Activated T-helper 1 cell treated with anti-CD3 and anti-CD28 coated beads, Interleukin-12 subunit alpha, Interleukin-12 subunit beta, Interleukin-2, Interleukin-4 antibody, amounts not matched to agents 30 ng/mL and 10 ng/mL and 1 ng/mL, durations not matched to agents 14 hours and 24 hours and 36 hours (primary cell): ENCODE measurements around the gene SLX4. TPM values are rescaled to one million over a fixed set of nuclear protein-coding genes. Genes with fewer than 3 reads are reported as not detected.

Experiments
- DNase-seq: peaks from one replicate; pipeline ENCODE4 v3.0.0; 2021; ENCODE audit warnings: low spot score
- H3K27ac Mint-ChIP-seq: one replicate; pipeline ENCODE4 v1.8.0; 2021; ENCODE audit warnings: mild to moderate bottlenecking, mixed read lengths
- H3K27me3 Mint-ChIP-seq: one replicate; pipeline ENCODE4 v1.8.0; 2022; ENCODE audit warnings: mild to moderate bottlenecking, moderate library complexity, mixed read lengths; ENCODE audit not compliant: insufficient read depth
- H3K36me3 Mint-ChIP-seq: one replicate; pipeline ENCODE4 v1.8.0; 2021; ENCODE audit warnings: low read depth, mixed read lengths
- H3K4me1 Mint-ChIP-seq: one replicate; pipeline ENCODE4 v1.8.0; 2021; ENCODE audit warnings: low read depth, mixed read lengths
- H3K4me3 Mint-ChIP-seq: one replicate; pipeline ENCODE4 v1.8.0; 2021; ENCODE audit warnings: mild to moderate bottlenecking, moderate library complexity, mixed read lengths
- H3K9me3 Mint-ChIP-seq: one replicate; pipeline ENCODE4 v1.8.0; 2021; ENCODE audit warnings: mixed read lengths
- intact Hi-C: fragments of 100-400 bp; cut with micrococcal nuclease; formaldehyde crosslinking; loops from one replicate; pipeline ENCODE4 v1.15.1; 2024
- total RNA-seq: library from RNA; stranded (reverse); gene quantifications from 2 replicates; pipeline ENCODE4 v1.2.3, GENCODE V29; 2022

The SLX4 gene
- total RNA-seq, 1 donor from 2014 or later: 10.3 TPM

- Mint-ChIP-seq H3K4me3 (no peak overlapping the region), H3K27ac (no peak overlapping the region), H3K9me3 (no peaks in the 10 kb centered on the region), H3K27me3 (no peaks in the 10 kb centered on the region), H3K4me1 (peaks cover 4% of the 10 kb centered on the region), H3K36me3 (peaks cover 23% of the 10 kb centered on the region)
- no peak for DNase-seq
- intact Hi-C loops: no loop called here
Measured at GRCh38 chr16:3590736-3591435, 20.5 kb downstream of the SLX4 start.

- Mint-ChIP-seq H3K4me3 (no peak overlapping the region), H3K9me3 (no peaks in the 10 kb centered on the region), H3K27ac (no peak overlapping the region), H3K4me1 (peaks cover 7% of the 10 kb centered on the region), H3K36me3 (peaks cover 20% of the 10 kb centered on the region), H3K27me3 (no peaks in the 10 kb centered on the region)
- intact Hi-C loops: no loop called here
- DNase-seq: no peak
Measured at GRCh38 chr16:3589991-3590701, 21.3 kb downstream of the SLX4 start.

GRCh38 chr16:3589441-3589921 is 21.9 kb downstream of the SLX4 start:
- no peak for DNase-seq
- H3K4me1 Mint-ChIP-seq: peaks cover 7% of the 10 kb centered on the region
- no peak overlapping the region for H3K4me3 Mint-ChIP-seq
- H3K27me3 Mint-ChIP-seq: no peaks in the 10 kb centered on the region
- H3K9me3 Mint-ChIP-seq: no peaks in the 10 kb centered on the region
- intact Hi-C loops: no loop called here
- peaks cover 20% of the 10 kb centered on the region for H3K36me3 Mint-ChIP-seq
- H3K27ac Mint-ChIP-seq: no peak overlapping the region

- Mint-ChIP-seq H3K36me3 (peaks cover 20% of the 10 kb centered on the region), H3K9me3 (no peaks in the 10 kb centered on the region), H3K27ac (no peak overlapping the region), H3K4me1 (peaks cover 7% of the 10 kb centered on the region), H3K4me3 (no peak overlapping the region), H3K27me3 (no peaks in the 10 kb centered on the region)
- no peak for DNase-seq
- intact Hi-C loops: no loop called here
Measured at GRCh38 chr16:3589001-3589400, 22.4 kb downstream of the SLX4 start.

- no peak overlapping the region for H3K4me3 Mint-ChIP-seq
- no peak for DNase-seq
- H3K27me3 Mint-ChIP-seq: no peaks in the 10 kb centered on the region
- intact Hi-C loops: no loop called here
- no peaks in the 10 kb centered on the region for H3K9me3 Mint-ChIP-seq
- H3K4me1 Mint-ChIP-seq: peaks cover 7% of the 10 kb centered on the region
- H3K27ac Mint-ChIP-seq: no peak overlapping the region
- H3K36me3 Mint-ChIP-seq: peaks cover 21% of the 10 kb centered on the region
Measured at GRCh38 chr16:3587547-3588110, 23.8 kb downstream of the SLX4 start.

GRCh38 chr16:3584412-3584811 is 27.0 kb downstream of the SLX4 start:
- H3K27me3 Mint-ChIP-seq: no peaks in the 10 kb centered on the region
- intact Hi-C loops: no loop called here
- H3K9me3 Mint-ChIP-seq: no peaks in the 10 kb centered on the region
- no peak overlapping the region for H3K4me3 Mint-ChIP-seq
- H3K36me3 Mint-ChIP-seq: peaks cover 12% of the 10 kb centered on the region
- no peak for DNase-seq
- H3K4me1 Mint-ChIP-seq: peaks cover 23% of the 10 kb centered on the region
- no peak overlapping the region for H3K27ac Mint-ChIP-seq

GRCh38 chr16:3583303-3584038 is 27.9 kb downstream of the SLX4 start:
- no peak for DNase-seq
- peaks cover 32% of the 10 kb centered on the region for H3K4me1 Mint-ChIP-seq
- H3K27ac Mint-ChIP-seq: no peak overlapping the region
- H3K36me3 Mint-ChIP-seq: peaks cover 11% of the 10 kb centered on the region
- no peaks in the 10 kb centered on the region for H3K9me3 Mint-ChIP-seq
- H3K4me3 Mint-ChIP-seq: no peak overlapping the region
- no peaks in the 10 kb centered on the region for H3K27me3 Mint-ChIP-seq
- intact Hi-C loops: no loop called here

GRCh38 chr16:3582276-3583165 is 28.9 kb downstream of the SLX4 start:
- Mint-ChIP-seq H3K4me3 (no peak overlapping the region), H3K27me3 (no peaks in the 10 kb centered on the region), H3K27ac (no peak overlapping the region), H3K4me1 (peaks cover 38% of the 10 kb centered on the region), H3K9me3 (no peaks in the 10 kb centered on the region), H3K36me3 (peaks cover 8% of the 10 kb centered on the region)
- intact Hi-C loops: no loop called here
- DNase-seq: no peak

GRCh38 chr16:3581392-3581791 is 30.0 kb downstream of the SLX4 start:
- Mint-ChIP-seq H3K36me3 (peaks cover 5% of the 10 kb centered on the region), H3K27me3 (no peaks in the 10 kb centered on the region), H3K27ac (no peak overlapping the region), H3K4me3 (no peak overlapping the region), H3K4me1 (peaks cover 49% of the 10 kb centered on the region), H3K9me3 (no peaks in the 10 kb centered on the region)
- intact Hi-C loops: no loop called here
- no peak for DNase-seq

- peaks cover 7% of the 10 kb centered on the region for H3K36me3 Mint-ChIP-seq
- DNase-seq: no peak
- H3K27me3 Mint-ChIP-seq: no peaks in the 10 kb centered on the region
- no peaks in the 10 kb centered on the region for H3K9me3 Mint-ChIP-seq
- H3K27ac Mint-ChIP-seq: no peak overlapping the region
- intact Hi-C loops: no loop called here
- no peak overlapping the region for H3K4me3 Mint-ChIP-seq
- peaks cover 47% of the 10 kb centered on the region for H3K4me1 Mint-ChIP-seq
Measured at GRCh38 chr16:3580686-3581085, 30.7 kb downstream of the SLX4 start.

- intact Hi-C loops: no loop called here
- H3K4me1 Mint-ChIP-seq: peaks cover 49% of the 10 kb centered on the region
- no peak overlapping the region for H3K27ac Mint-ChIP-seq
- no peak overlapping the region for H3K4me3 Mint-ChIP-seq
- H3K27me3 Mint-ChIP-seq: no peaks in the 10 kb centered on the region
- peaks cover 7% of the 10 kb centered on the region for H3K36me3 Mint-ChIP-seq
- DNase-seq: no peak
- no peaks in the 10 kb centered on the region for H3K9me3 Mint-ChIP-seq
Measured at GRCh38 chr16:3580251-3580651, 31.2 kb downstream of the SLX4 start.

- intact Hi-C loops: loop anchor here (1.0 to 2.0 kb wide), 2 partner anchors 32 to 77 kb away; partner anchors contain the start of gene SLX4
- DNase-seq: no peak
- H3K36me3 Mint-ChIP-seq: peaks cover 7% of the 10 kb centered on the region
- H3K4me3 Mint-ChIP-seq: peak overlapping the region; percentile 51
- H3K9me3 Mint-ChIP-seq: no peaks in the 10 kb centered on the region
- H3K27me3 Mint-ChIP-seq: no peaks in the 10 kb centered on the region
- H3K27ac Mint-ChIP-seq: peak overlapping the region; percentile 61
- H3K4me1 Mint-ChIP-seq: peaks cover 52% of the 10 kb centered on the region
Measured at GRCh38 chr16:3579776-3580175, 31.6 kb downstream of the SLX4 start.
